ENCODE measurements around the gene PAFAH1B1.

DNA sequence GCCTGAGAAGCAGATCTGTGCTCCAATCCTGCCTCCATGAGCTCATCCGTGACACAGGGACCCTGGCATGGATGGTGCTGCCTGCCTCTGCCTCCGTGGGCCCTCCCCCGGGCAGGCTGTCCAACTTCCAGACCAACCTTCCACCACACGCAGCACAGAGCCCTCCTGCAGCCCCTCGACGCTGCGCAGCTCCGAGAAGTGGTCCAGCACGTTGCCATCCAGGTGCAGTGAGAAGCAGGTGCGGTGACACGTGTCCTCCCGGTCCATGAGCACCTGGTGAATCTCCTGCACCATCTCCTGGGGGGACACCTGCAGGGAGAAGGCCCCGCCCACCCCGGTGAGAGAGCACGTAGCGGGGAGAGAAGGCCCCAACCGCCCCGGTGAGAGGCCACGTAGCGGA is 109.7 kb downstream of the PAFAH1B1 start:
- TF ChIP-seq, protein P1, sequence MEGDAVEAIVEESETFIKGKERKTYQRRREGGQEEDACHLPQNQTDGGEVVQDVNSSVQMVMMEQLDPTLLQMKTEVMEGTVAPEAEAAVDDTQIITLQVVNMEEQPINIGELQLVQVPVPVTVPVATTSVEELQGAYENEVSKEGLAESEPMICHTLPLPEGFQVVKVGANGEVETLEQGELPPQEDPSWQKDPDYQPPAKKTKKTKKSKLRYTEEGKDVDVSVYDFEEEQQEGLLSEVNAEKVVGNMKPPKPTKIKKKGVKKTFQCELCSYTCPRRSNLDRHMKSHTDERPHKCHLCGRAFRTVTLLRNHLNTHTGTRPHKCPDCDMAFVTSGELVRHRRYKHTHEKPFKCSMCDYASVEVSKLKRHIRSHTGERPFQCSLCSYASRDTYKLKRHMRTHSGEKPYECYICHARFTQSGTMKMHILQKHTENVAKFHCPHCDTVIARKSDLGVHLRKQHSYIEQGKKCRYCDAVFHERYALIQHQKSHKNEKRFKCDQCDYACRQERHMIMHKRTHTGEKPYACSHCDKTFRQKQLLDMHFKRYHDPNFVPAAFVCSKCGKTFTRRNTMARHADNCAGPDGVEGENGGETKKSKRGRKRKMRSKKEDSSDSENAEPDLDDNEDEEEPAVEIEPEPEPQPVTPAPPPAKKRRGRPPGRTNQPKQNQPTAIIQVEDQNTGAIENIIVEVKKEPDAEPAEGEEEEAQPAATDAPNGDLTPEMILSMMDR (IDR thresholded peaks at IDR 0.05): no peak
- TF ChIP-seq, protein P2, sequence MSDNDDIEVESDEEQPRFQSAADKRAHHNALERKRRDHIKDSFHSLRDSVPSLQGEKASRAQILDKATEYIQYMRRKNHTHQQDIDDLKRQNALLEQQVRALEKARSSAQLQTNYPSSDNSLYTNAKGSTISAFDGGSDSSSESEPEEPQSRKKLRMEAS (IDR thresholded peaks at IDR 0.05): no peak
- no peak for TF ChIP-seq ZFP36 (IDR thresholded peaks at IDR 0.05; ENCODE audit: borderline replicate concordance, partially characterized antibody)
- no peak for TF ChIP-seq SREBF2 (IDR thresholded peaks at IDR 0.05)
- TF ChIP-seq RFX5 (IDR thresholded peaks at IDR 0.05): no peak
- no peak for TF ChIP-seq JUN (IDR thresholded peaks at IDR 0.05)
- no peak for TF ChIP-seq POLR2A (IDR thresholded peaks at IDR 0.05; ENCODE audit: low read length)
- no peak for TF ChIP-seq CEBPB (IDR thresholded peaks at IDR 0.05)
